A673 (cell line): Measurements from ENCODE around the gene ZNF488.

Experiments
- CTCF ChIP-seq: fragments of 300-800, 200-600 bp; sonication (generic); conservative IDR thresholded peaks from 2 replicates; pipeline ENCODE4 v1.5.1; 2017; ENCODE audit warnings: low read depth, mild to moderate bottlenecking, antibody characterized with exemption, low read length, moderate library complexity, mixed read lengths
- EZH2 ChIP-seq: fragments of 200-600 bp; sonication (generic); IDR thresholded peaks from 2 replicates; pipeline ENCODE4 v1.6.1; 2017; ENCODE audit warnings: borderline replicate concordance, low read depth, mild to moderate bottlenecking, mixed read lengths, antibody characterized with exemption, low read length; ENCODE audit not compliant: poor library complexity, severe bottlenecking

- TF ChIP-seq CTCF (no peak), EZH2 (no peak)
Observed at GRCh38 chr10:47360419-47361040, 23.6 kb downstream of the ZNF488 start.
